CD4-positive, alpha-beta memory T cell (primary cell): ENCODE results near the gene SLC25A48. TPM values are rescaled to one million over a fixed set of nuclear protein-coding genes. Genes with fewer than 3 reads are reported as not detected.
A peak's percentile ranks its signal among the peaks of the same experiment; 100 is the strongest.

Experiments used
- CTCF ChIA-PET: fragments of 350-600 bp; sonication (Branson Sonifier 250); formaldehyde crosslinking; loops from one replicate; lab custom pipeline; 2021; ENCODE audit warnings: inconsistent platforms; ENCODE audit not compliant: partially characterized antibody; lab: Charles Lee
- POLR2A ChIA-PET: fragments of 350-600 bp; sonication (Branson Sonifier 250); formaldehyde crosslinking; loops from one replicate; lab custom pipeline; 2021; ENCODE audit not compliant: partially characterized antibody; lab: Charles Lee
- DNase-seq, 5 donors: peaks; one replicate each; pipeline versions ENCODE4 v3.0.0 to v3.0.0-alpha.2; 2020 to 2022; ENCODE audit warnings: mixed read lengths in 1 of 5
- H3K27ac ChIP-seq: one replicate; pipeline ENCODE4 v1.7.0; 2013; ENCODE audit warnings: low read depth, low read length
- H3K27me3 ChIP-seq: 2 replicates; pipeline ENCODE4 v1.7.0; 2013; ENCODE audit warnings: mild to moderate bottlenecking, low read length, moderate library complexity; ENCODE audit not compliant: insufficient read depth
- H3K36me3 ChIP-seq: 2 replicates; pipeline ENCODE4 v1.7.0; 2013; ENCODE audit warnings: mild to moderate bottlenecking, low read length, moderate library complexity; ENCODE audit not compliant: insufficient read depth
- H3K4me1 ChIP-seq: 2 replicates; pipeline ENCODE4 v1.7.0; 2013; ENCODE audit warnings: mild to moderate bottlenecking, low read length, moderate library complexity; ENCODE audit not compliant: insufficient read depth
- H3K4me3 ChIP-seq, 2 donors: one replicate each; pipeline ENCODE4 v1.7.0; 2013; ENCODE audit warnings: low read length in 2 of 2, mild to moderate bottlenecking in 1 of 2
- H3K9me3 ChIP-seq, 2 donors: one replicate each; pipeline ENCODE4 v1.7.0; 2013; ENCODE audit warnings: low read length in 2 of 2, control low read depth in 1 of 2; ENCODE audit not compliant: control insufficient read depth in 1 of 2
- H3K27ac Mint-ChIP-seq, 7 donors: one replicate each; pipeline ENCODE4 v1.8.0; 2020 to 2021; ENCODE audit warnings: mixed read lengths in 7 of 7, mild to moderate bottlenecking in 6 of 7, inconsistent platforms in 3 of 7, moderate library complexity in 3 of 7
- H3K27me3 Mint-ChIP-seq, 2 donors: one replicate each; pipeline ENCODE4 v1.8.0; 2020 to 2021; ENCODE audit warnings: mixed read lengths in 2 of 2
- H3K36me3 Mint-ChIP-seq, 2 donors: one replicate each; pipeline ENCODE4 v1.8.0; 2020 to 2021; ENCODE audit warnings: mixed read lengths in 2 of 2, inconsistent platforms in 1 of 2, mild to moderate bottlenecking in 1 of 2
- H3K4me1 Mint-ChIP-seq, 4 donors: one replicate each; pipeline ENCODE4 v1.8.0; 2020 to 2021; ENCODE audit warnings: mixed read lengths in 4 of 4, mild to moderate bottlenecking in 1 of 4
- H3K4me3 Mint-ChIP-seq, 8 donors: one replicate each; pipeline ENCODE4 v1.8.0; 2020 to 2021; ENCODE audit warnings: mixed read lengths in 8 of 8, mild to moderate bottlenecking in 7 of 8, moderate library complexity in 6 of 8, inconsistent platforms in 3 of 8
- H3K9me3 Mint-ChIP-seq, 8 donors: one replicate each; pipeline ENCODE4 v1.8.0; 2020 to 2021; ENCODE audit warnings: mixed read lengths in 8 of 8, mild to moderate bottlenecking in 5 of 8, inconsistent platforms in 3 of 8, moderate library complexity in 1 of 8
- intact Hi-C: fragments of 100-400 bp; cut with micrococcal nuclease; formaldehyde crosslinking; loops from one replicate; pipeline ENCODE4 v1.15.1; 2023
- polyA plus RNA-seq, 2 donors: library from polyadenylated mRNA; unstranded; fragments of 300-500 nt; fragmentation: Illumina TruSeq; gene quantifications; one replicate each; pipeline ENCODE4 v1.2.3, GENCODE V29; 2021
- total RNA-seq, 2 experiments: library from RNA; stranded (reverse); gene quantifications; one replicate each; pipeline ENCODE4 v1.2.3, GENCODE V29; 2021

Gene SLC25A48
- total and polyA plus RNA-seq, 4 experiments from 2014 or later = not detected

GRCh38 chr5:135920199-135920598 is 85.7 kb downstream of the SLC25A48 start:
- Histone ChIP-seq H3K27me3 (no peaks in the 10 kb centered on the region), H3K4me3 (no peak overlapping the region), H3K36me3 (no peaks in the 10 kb centered on the region), H3K4me1 (peaks cover 1% of the 10 kb centered on the region), H3K27ac (no peak overlapping the region), H3K9me3 (no peaks in the 10 kb centered on the region)
- no peak for DNase-seq
- ChIA-PET CTCF (no interaction called here), POLR2A (no interaction called here)
- intact Hi-C loops = no loop called here
- H3K36me3 Mint-ChIP-seq = no peaks in the 10 kb centered on the region
- H3K9me3 Mint-ChIP-seq = peaks cover 0 to 3% (median 0%) of the 10 kb centered on the region in 8 donors
- H3K27ac Mint-ChIP-seq = no peak overlapping the region
- no peak overlapping the region for H3K4me3 Mint-ChIP-seq
- peaks cover 0 to 11% (median 3%) of the 10 kb centered on the region in 4 donors for H3K4me1 Mint-ChIP-seq
- peaks cover 24 to 26% of the 10 kb centered on the region in 2 donors for H3K27me3 Mint-ChIP-seq

GRCh38 chr5:135921388-135921787 is 86.9 kb downstream of the SLC25A48 start:
- Mint-ChIP-seq H3K36me3 (no peaks in the 10 kb centered on the region), H3K4me1 (peaks cover 0 to 9% (median 3%) of the 10 kb centered on the region in 4 donors), H3K27me3 (peaks cover 26 to 29% of the 10 kb centered on the region in 2 donors), H3K4me3 (no peak overlapping the region), H3K27ac (no peak overlapping the region), H3K9me3 (peaks cover 0 to 1% (median 0%) of the 10 kb centered on the region in 8 donors)
- H3K36me3 ChIP-seq = no peaks in the 10 kb centered on the region
- H3K9me3 ChIP-seq = no peaks in the 10 kb centered on the region
- intact Hi-C loops = no loop called here
- no peak overlapping the region for H3K4me3 ChIP-seq
- ChIA-PET CTCF (no interaction called here), POLR2A (no interaction called here)
- DNase-seq = no peak
- no peaks in the 10 kb centered on the region for H3K4me1 ChIP-seq
- no peak overlapping the region for H3K27ac ChIP-seq
- H3K27me3 ChIP-seq = peaks cover 6% of the 10 kb centered on the region

- ChIA-PET CTCF (interaction anchor here (1.1 kb wide), 1 partner anchor 132 kb away, joined by 3 read pairs; no protein-coding TSS in a partner anchor), POLR2A (no interaction called here)
- Mint-ChIP-seq H3K9me3 (peaks cover 0 to 16% (median 1%) of the 10 kb centered on the region in 8 donors), H3K27ac (no peak overlapping the region), H3K4me3 (peak overlapping the region in 7 of 8 donors; percentile 17 to 75 (median 40)), H3K27me3 (peaks cover 31 to 42% of the 10 kb centered on the region in 2 donors), H3K4me1 (peaks cover 0 to 6% (median 0%) of the 10 kb centered on the region in 4 donors), H3K36me3 (no peaks in the 10 kb centered on the region)
- Histone ChIP-seq H3K9me3 (no peaks in the 10 kb centered on the region), H3K36me3 (no peaks in the 10 kb centered on the region), H3K27me3 (peaks cover 17% of the 10 kb centered on the region), H3K4me3 (no peak overlapping the region), H3K27ac (no peak overlapping the region), H3K4me1 (no peaks in the 10 kb centered on the region)
- no peak for DNase-seq
- intact Hi-C loops = no loop called here
Measured at GRCh38 chr5:135930029-135930948, 95.8 kb downstream of the SLC25A48 start.

GRCh38 chr5:135930949-135931295 is 96.5 kb downstream of the SLC25A48 start:
- Histone ChIP-seq H3K4me1 (no peaks in the 10 kb centered on the region), H3K36me3 (no peaks in the 10 kb centered on the region), H3K4me3 (no peak overlapping the region), H3K27me3 (peaks cover 12% of the 10 kb centered on the region), H3K27ac (no peak overlapping the region), H3K9me3 (no peaks in the 10 kb centered on the region)
- no peaks in the 10 kb centered on the region for H3K36me3 Mint-ChIP-seq
- H3K9me3 Mint-ChIP-seq = peaks cover 0 to 16% (median 1%) of the 10 kb centered on the region in 8 donors
- POLR2A ChIA-PET = no interaction called here
- peaks cover 0 to 6% (median 0%) of the 10 kb centered on the region in 4 donors for H3K4me1 Mint-ChIP-seq
- peaks cover 31 to 44% of the 10 kb centered on the region in 2 donors for H3K27me3 Mint-ChIP-seq
- H3K27ac Mint-ChIP-seq = no peak overlapping the region
- intact Hi-C loops = no loop called here
- peak overlapping the region in 7 of 8 donors; percentile 17 to 65 (median 37) for H3K4me3 Mint-ChIP-seq
- DNase-seq = no peak
- CTCF ChIA-PET = no interaction called here

GRCh38 chr5:135934939-135935338 is 100.5 kb downstream of the SLC25A48 start:
- CTCF ChIA-PET = interaction anchor here (2.2 kb wide), 1 partner anchor 10 kb away, joined by 6 read pairs; no protein-coding TSS in a partner anchor
- H3K9me3 Mint-ChIP-seq = peaks cover 0 to 2% (median 0%) of the 10 kb centered on the region in 8 donors
- H3K4me3 Mint-ChIP-seq = no peak overlapping the region
- H3K4me1 ChIP-seq = no peaks in the 10 kb centered on the region
- intact Hi-C loops = no loop called here
- H3K27ac Mint-ChIP-seq = no peak overlapping the region
- POLR2A ChIA-PET = no interaction called here
- H3K4me1 Mint-ChIP-seq = peaks cover 0 to 6% (median 0%) of the 10 kb centered on the region in 4 donors
- no peak overlapping the region for H3K27ac ChIP-seq
- DNase-seq = no peak
- peaks cover 22 to 24% of the 10 kb centered on the region in 2 donors for H3K27me3 Mint-ChIP-seq
- H3K9me3 ChIP-seq = no peaks in the 10 kb centered on the region
- H3K36me3 Mint-ChIP-seq = no peaks in the 10 kb centered on the region
- H3K27me3 ChIP-seq = peaks cover 4% of the 10 kb centered on the region
- no peak overlapping the region for H3K4me3 ChIP-seq
- no peaks in the 10 kb centered on the region for H3K36me3 ChIP-seq

GRCh38 chr5:135937245-135937911 is 102.9 kb downstream of the SLC25A48 start:
- CTCF ChIA-PET = interaction anchor here (1.3 to 2.0 kb wide), 3 partner anchors 9 to 144 kb away, joined by 4 to 5 read pairs (median 5); no protein-coding TSS in a partner anchor
- no peak overlapping the region for H3K4me3 Mint-ChIP-seq
- H3K27me3 Mint-ChIP-seq = peaks cover 9 to 15% of the 10 kb centered on the region in 2 donors
- Histone ChIP-seq H3K9me3 (no peaks in the 10 kb centered on the region), H3K4me3 (no peak overlapping the region), H3K27ac (no peak overlapping the region), H3K4me1 (no peaks in the 10 kb centered on the region), H3K36me3 (no peaks in the 10 kb centered on the region), H3K27me3 (peaks cover 4% of the 10 kb centered on the region)
- H3K27ac Mint-ChIP-seq = no peak overlapping the region
- DNase-seq = no peak
- H3K36me3 Mint-ChIP-seq = no peaks in the 10 kb centered on the region
- no peaks in the 10 kb centered on the region for H3K4me1 Mint-ChIP-seq
- peaks cover 0 to 2% (median 0%) of the 10 kb centered on the region in 8 donors for H3K9me3 Mint-ChIP-seq
- intact Hi-C loops = no loop called here
- POLR2A ChIA-PET = no interaction called here
